Measurements from ENCODE around the gene TMTC4.

GRCh38 chr13:100596516-100596915 is 78.1 kb downstream of the TMTC4 start:
- TF ChIP-seq ELK4 (IDR thresholded peaks at IDR 0.05; ENCODE audit: borderline replicate concordance, low read depth, low read length) = no peak
- no peak for TF ChIP-seq ZNF510 (tag by site-specific recombination; IDR thresholded peaks at IDR 0.05; ENCODE audit: insufficient replicate concordance)
- no peak for TF ChIP-seq ZNF274 (IDR thresholded peaks at IDR 0.05; ENCODE audit: low read length)
- TF ChIP-seq ZNF274 (tag by site-specific recombination; IDR thresholded peaks at IDR 0.05; ENCODE audit: borderline replicate concordance) = no peak
- TF ChIP-seq ZNF639 (tag by site-specific recombination; IDR thresholded peaks at IDR 0.05) = no peak
- no peak for TF ChIP-seq YY1 (tag by site-specific recombination; IDR thresholded peaks at IDR 0.05)
